SU-DHL-6 (cell line): ENCODE results near the gene MTRR.
"Not testable (repeated sequence)": the region's sequence is repeated elsewhere in the genome, so short reads cannot be mapped to it uniquely, and the experiment has no call there.

ENCODE experiments used
- H2AFZ ChIP-seq: fragments of 200-600 bp; sonication (generic); 2 replicates; pipeline ENCODE4 v1.6.1; 2014; ENCODE audit warnings: low read depth, mild to moderate bottlenecking, moderate library complexity, mixed read lengths, antibody characterized with exemption, low read length; ENCODE audit not compliant: severe bottlenecking
- H3F3A ChIP-seq: fragments of 200-600 bp; shearing (Covaris generic); 2 replicates; pipeline ENCODE4 v1.6.0; 2016; ENCODE audit warnings: antibody characterized with exemption, mild to moderate bottlenecking; ENCODE audit not compliant: insufficient read depth
- H3K27ac ChIP-seq: fragments of 200-600 bp; sonication (generic); 2 replicates; pipeline ENCODE4 v1.5.1; 2016; ENCODE audit warnings: low read depth, mild to moderate bottlenecking, low read length, moderate library complexity, mixed read lengths
- H3K27me3 ChIP-seq: fragments of 200-600 bp; sonication (generic), shearing (Covaris generic); 2 replicates; pipeline ENCODE4 v1.6.0; 2014; ENCODE audit warnings: mild to moderate bottlenecking, low read length
- H3K36me3 ChIP-seq: fragments of 200-600 bp; sonication (generic); 2 replicates; pipeline ENCODE4 v1.6.1; 2014; ENCODE audit warnings: mild to moderate bottlenecking, low read length, mixed read lengths
- H3K4me2 ChIP-seq: fragments of 300-600, 200-600 bp; shearing (Covaris generic), sonication (generic); 2 replicates; pipeline ENCODE4 v1.6.0; 2014; ENCODE audit warnings: low read length, low read depth, mild to moderate bottlenecking; ENCODE audit not compliant: poor library complexity, severe bottlenecking
- H3K4me3 ChIP-seq: fragments of 200-600 bp; sonication (generic); 2 replicates; pipeline ENCODE4 v1.5.1; 2014; ENCODE audit warnings: antibody characterized with exemption, low read length, mild to moderate bottlenecking, mixed read lengths; ENCODE audit not compliant: insufficient read depth, poor library complexity, severe bottlenecking
- H3K79me2 ChIP-seq: fragments of 200-600 bp; sonication (generic); 2 replicates; pipeline ENCODE4 v1.6.1; 2014; ENCODE audit warnings: mild to moderate bottlenecking, low read length, moderate library complexity; ENCODE audit not compliant: insufficient read depth
- H3K9ac ChIP-seq: fragments of 200-600 bp; sonication (generic); 2 replicates; pipeline ENCODE4 v1.7.0; 2014; ENCODE audit warnings: mild to moderate bottlenecking, low read length
- H3K9me2 ChIP-seq: fragments of 200-600 bp; sonication (generic); replicated peaks from 2 replicates; pipeline ENCODE4 v1.6.1; 2014; ENCODE audit warnings: low read length; ENCODE audit not compliant: insufficient read depth
- H3K9me3 ChIP-seq: fragments of 200-600 bp; sonication (generic); 2 replicates; pipeline ENCODE4 v1.6.1; 2014; ENCODE audit warnings: low read length, mixed read lengths; ENCODE audit not compliant: insufficient read depth
- H4K20me1 ChIP-seq: fragments of 200-600 bp; sonication (generic); 2 replicates; pipeline ENCODE4 v1.6.1; 2014; ENCODE audit warnings: low read depth, mild to moderate bottlenecking, antibody characterized with exemption, low read length, moderate library complexity, mixed read lengths
- CTCF ChIP-seq: fragments of 200-600 bp; sonication (generic); IDR thresholded peaks from one replicate; pipeline ENCODE4 v1.5.1; 2017; ENCODE audit warnings: antibody characterized with exemption, mild to moderate bottlenecking, low read length, moderate library complexity; ENCODE audit not compliant: insufficient read depth, poor library complexity, severe bottlenecking
- EZH2phosphoT487 ChIP-seq: fragments of 200-600 bp; sonication (generic), shearing (Covaris generic); conservative IDR thresholded peaks from 2 replicates; pipeline ENCODE4 v1.6.1; 2018; ENCODE audit warnings: mild to moderate bottlenecking, antibody characterized with exemption, low read length, moderate library complexity, mixed read lengths

The MTRR gene

GRCh38 chr5:7907612-7908011 is 38.7 kb downstream of the MTRR start:
- no peaks in the 10 kb centered on the region; the same call in 1 of the 2 replicates for H3F3A ChIP-seq
- no peaks in the 10 kb centered on the region for H4K20me1 ChIP-seq
- H3K27ac ChIP-seq = no peak overlapping the region
- H3K4me3 ChIP-seq = no peak overlapping the region
- H3K4me2 ChIP-seq = no peak overlapping the region
- no peaks in the 10 kb centered on the region for H3K9me2 ChIP-seq
- no peaks in the 10 kb centered on the region for H3K9me3 ChIP-seq
- H2AFZ ChIP-seq = no peak overlapping the region
- no peak for TF ChIP-seq CTCF
- TF ChIP-seq EZH2phosphoT487 = no peak
- H3K27me3 ChIP-seq = no peaks in the 10 kb centered on the region
- no peak overlapping the region for H3K9ac ChIP-seq
- peaks cover 47% of the 10 kb centered on the region for H3K36me3 ChIP-seq
- no peaks in the 10 kb centered on the region for H3K79me2 ChIP-seq

- peaks cover 47% of the 10 kb centered on the region for H3K36me3 ChIP-seq
- no peaks in the 10 kb centered on the region for H4K20me1 ChIP-seq
- no peak overlapping the region for H3K4me3 ChIP-seq
- H3K9me2 ChIP-seq = no peaks in the 10 kb centered on the region
- TF ChIP-seq EZH2phosphoT487 (no peak), CTCF (no peak)
- no peaks in the 10 kb centered on the region for H3K9me3 ChIP-seq
- H3K27ac ChIP-seq = no peak overlapping the region
- H3K79me2 ChIP-seq = no peaks in the 10 kb centered on the region
- H3K4me2 ChIP-seq = no peak overlapping the region
- H3K27me3 ChIP-seq = no peaks in the 10 kb centered on the region
- no peak overlapping the region for H2AFZ ChIP-seq
- H3F3A ChIP-seq = no peaks in the 10 kb centered on the region; the same call in 1 of the 2 replicates
- H3K9ac ChIP-seq = no peak overlapping the region
Observed at GRCh38 chr5:7908317-7908716, 39.4 kb downstream of the MTRR start.

GRCh38 chr5:7910738-7911428 is 41.9 kb downstream of the MTRR start:
- Histone ChIP-seq H3K9me3 (no peaks in the 10 kb centered on the region), H3K79me2 (no peaks in the 10 kb centered on the region), H2AFZ (no peak overlapping the region), H3K4me2 (no peak overlapping the region), H4K20me1 (no peaks in the 10 kb centered on the region), H3F3A (no peaks in the 10 kb centered on the region; the same call in 1 of the 2 replicates), H3K27ac (no peak overlapping the region), H3K9me2 (no peaks in the 10 kb centered on the region), H3K27me3 (no peaks in the 10 kb centered on the region), H3K36me3 (peaks cover 28% of the 10 kb centered on the region), H3K4me3 (no peak overlapping the region), H3K9ac (no peak overlapping the region)
- TF ChIP-seq CTCF (no peak), EZH2phosphoT487 (no peak)

- not testable (repeated sequence) for H3K9me3 ChIP-seq, H3K9ac ChIP-seq, H3K4me3 ChIP-seq, H3F3A ChIP-seq, H3K27ac ChIP-seq, H3K9me2 ChIP-seq, H3K4me2 ChIP-seq, H3K79me2 ChIP-seq, H3K27me3 ChIP-seq, H4K20me1 ChIP-seq, H2AFZ ChIP-seq
- H3K36me3 ChIP-seq = peaks cover 26% of the 10 kb centered on the region
Observed at GRCh38 chr5:7911429-7911771, 42.5 kb downstream of the MTRR start.
